NCI-H128 (cell line): ENCODE results near the gene EPPIN.
"Not testable (repeated sequence)": the region's sequence is repeated elsewhere in the genome, so short reads cannot be mapped to it uniquely, and the experiment has no call there.

Experiments
- DNase-seq: peaks from one replicate; lab custom pipeline; 2025; ENCODE audit not compliant: unreplicated experiment; lab: John Stamatoyannopoulos, UW

The EPPIN gene

DNA sequence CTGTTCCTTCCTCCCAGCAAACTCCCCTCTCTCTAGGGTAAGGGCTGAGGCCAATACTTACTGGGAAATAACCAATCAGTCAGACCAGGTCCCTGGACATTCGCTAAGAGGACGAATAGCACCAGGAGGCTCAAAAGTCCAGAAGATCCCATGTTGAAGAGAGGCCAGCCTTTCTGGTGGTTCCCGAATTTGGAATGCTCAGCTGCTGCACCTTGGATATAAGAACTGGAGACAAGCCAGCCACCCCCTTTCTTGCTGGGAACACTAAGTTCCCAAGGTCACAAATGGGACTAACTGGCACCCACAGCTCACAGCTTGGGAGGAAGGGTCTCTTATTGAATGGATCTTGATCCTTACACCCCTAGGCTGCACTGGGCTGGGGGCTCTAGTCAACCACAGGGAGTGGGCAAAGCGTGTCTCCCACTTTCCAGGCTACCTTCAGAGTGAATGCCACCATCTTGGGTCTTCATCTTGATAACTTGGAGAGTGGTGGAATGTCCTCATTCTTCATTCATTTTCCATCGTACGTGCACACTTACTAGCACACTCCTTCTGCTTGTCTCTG lies at the start of gene EPPIN:
TSS of gene EPPIN (minus strand) at position 196 of the 565 bp plus-strand sequence. CDS start at position 152, 44 bp downstream.
- DNase-seq, result no peak

GRCh38 chr20:45595235-45595634 lies 48.0 kb upstream of the EPPIN start:
- no peak for DNase-seq

- DNase-seq, result no peak
Measured at GRCh38 chr20:45593498-45593897, 46.3 kb upstream of the EPPIN start.

- DNase-seq, result no peak
Measured at GRCh38 chr20:45592574-45593189, 45.5 kb upstream of the EPPIN start.

DNA sequence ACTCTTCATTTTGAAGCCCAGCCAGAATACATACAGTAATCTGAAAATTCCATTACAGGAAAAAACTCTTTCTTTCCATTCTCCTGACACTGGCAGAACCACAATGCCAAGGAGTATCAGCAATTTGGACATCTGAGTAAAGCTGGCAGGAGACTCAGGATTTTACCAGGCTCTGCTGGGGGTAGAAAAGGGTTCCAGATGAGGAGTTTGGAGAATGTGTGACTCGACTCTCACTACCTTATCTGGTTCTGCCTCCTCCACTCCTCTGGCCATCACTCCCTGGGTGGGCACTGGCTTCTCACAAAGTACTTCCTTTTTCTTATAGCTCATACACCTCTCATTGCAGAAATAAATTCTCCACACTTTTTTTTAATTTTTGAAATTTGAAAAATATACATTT lies 42.5 kb upstream of the EPPIN start:
- DNase-seq, result no peak

- DNase-seq, result no peak
Measured at GRCh38 chr20:45588800-45589199, 41.6 kb upstream of the EPPIN start.

- not testable (repeated sequence) for DNase-seq
Measured at GRCh38 chr20:45585986-45586385, 38.8 kb upstream of the EPPIN start.

- DNase-seq, result not testable (repeated sequence)
Measured at GRCh38 chr20:45584294-45584693, 37.1 kb upstream of the EPPIN start.

DNA sequence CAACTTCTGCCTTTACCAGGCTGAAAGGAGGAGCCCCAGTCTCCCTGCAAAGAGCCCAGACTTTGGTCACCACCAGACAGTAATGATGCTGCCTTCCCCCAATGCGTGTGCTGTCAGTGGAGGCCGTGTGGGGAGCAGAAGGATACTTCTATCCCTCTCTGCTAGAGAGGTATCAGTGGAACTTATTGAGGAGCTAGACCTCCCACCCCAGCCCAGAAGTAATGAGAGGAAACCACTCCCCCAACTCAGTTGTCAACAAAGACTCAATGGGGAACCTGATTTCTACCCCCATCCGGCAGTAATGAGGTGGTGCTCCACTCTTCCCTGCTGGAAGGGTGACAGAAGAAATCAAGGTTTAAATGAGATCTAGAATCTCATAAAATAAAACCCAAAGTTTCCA lies 36.3 kb upstream of the EPPIN start:
- DNase-seq, result no peak

- no peak for DNase-seq
Measured at GRCh38 chr20:45581702-45582101, 34.5 kb upstream of the EPPIN start.

DNA sequence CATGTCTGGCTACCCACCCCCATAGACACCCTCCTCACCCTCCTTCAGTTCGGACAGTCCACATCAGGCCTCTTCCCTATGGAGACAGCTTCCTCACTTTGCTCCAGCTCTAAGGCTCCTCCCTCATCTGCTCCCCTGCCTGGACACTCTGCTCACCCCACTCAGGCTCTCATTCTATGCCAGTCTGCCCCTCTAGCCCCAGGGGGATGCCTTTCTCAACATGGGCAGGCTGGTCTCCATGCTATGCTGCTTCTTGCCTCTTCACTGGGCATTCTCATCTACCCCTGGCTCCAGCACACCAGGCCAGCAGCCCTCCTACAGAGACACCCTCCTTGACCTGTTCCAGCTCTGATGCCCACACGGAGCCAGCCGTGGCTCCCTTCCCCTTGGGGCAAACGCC lies 32.0 kb upstream of the EPPIN start, which contains the start of gene WFDC8:
TSS of gene WFDC8 (minus strand) at position 101 of the 400 bp plus-strand sequence. CDS start at position 64, 37 bp downstream.
- DNase-seq, result no peak

DNA sequence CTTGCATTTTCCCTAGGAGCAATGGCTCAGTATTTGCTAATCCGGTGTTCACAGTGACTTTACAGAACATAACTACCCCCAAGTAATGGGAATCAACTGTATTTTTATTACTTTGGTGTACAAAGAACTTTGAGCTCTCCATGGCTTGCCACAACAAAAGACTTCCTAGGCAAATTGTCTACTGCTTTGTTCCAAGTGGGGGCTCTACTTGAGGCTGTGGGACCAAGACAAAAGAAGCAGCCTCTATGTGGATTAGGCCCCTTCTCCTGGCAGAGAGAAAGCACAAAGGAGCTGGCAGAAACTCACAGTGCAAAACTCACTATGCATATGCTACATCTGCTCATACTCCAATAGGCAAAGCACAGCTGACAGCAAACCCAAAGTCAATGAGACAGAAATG lies 31.0 kb upstream of the EPPIN start:
- no peak for DNase-seq

GRCh38 chr20:45576995-45577394 lies 29.8 kb upstream of the EPPIN start:
- no peak for DNase-seq

- no peak for DNase-seq
Measured at GRCh38 chr20:45575931-45576330, 28.7 kb upstream of the EPPIN start.

DNA sequence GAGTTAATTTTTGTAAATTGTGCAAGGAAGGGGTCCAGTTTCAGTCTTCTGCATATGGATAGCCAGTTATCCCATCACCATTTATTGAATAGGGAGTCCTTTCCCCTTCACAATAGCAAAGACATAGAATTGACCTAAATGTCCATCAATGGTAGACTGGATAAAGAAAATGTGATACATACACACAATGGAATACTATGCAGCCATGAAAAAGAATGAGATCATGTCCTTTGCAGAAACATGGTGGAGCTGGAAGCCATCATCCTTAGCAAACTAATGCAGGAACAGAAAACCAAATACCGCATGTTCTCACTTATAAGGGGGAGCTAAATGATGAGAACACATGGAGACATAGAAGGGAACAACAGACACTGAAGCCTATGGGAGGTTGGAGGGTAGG lies 22.4 kb upstream of the EPPIN start:
- DNase-seq, result not testable (repeated sequence)

GRCh38 chr20:45564760-45565276 lies 17.6 kb upstream of the EPPIN start:
- no peak for DNase-seq

DNA sequence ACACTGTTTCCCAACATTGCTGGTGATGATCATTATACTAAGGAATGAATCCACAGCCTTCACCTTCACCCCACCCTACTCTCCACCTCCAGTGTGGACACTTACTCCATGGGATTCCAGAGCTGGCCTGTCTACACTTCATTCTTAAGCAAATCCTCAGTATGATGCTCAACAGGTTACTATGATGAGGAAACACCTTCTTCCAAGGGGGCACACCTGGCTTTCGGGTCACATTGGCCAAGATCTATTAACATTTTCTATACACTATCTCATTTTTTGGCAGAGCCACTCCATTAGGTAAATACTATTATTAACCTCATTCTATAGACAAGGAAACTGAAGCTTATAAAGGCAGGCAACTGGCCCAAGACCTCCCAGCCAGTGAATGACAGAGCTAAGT lies 8.0 kb upstream of the EPPIN start:
- no peak for DNase-seq

- DNase-seq, result no peak
Measured at GRCh38 chr20:45552456-45552855, 5.3 kb upstream of the EPPIN start.

- no peak for DNase-seq
Measured at GRCh38 chr20:45550765-45551164, 3.6 kb upstream of the EPPIN start.

GRCh38 chr20:45548410-45548809 lies 1.2 kb upstream of the EPPIN start:
- DNase-seq, result no peak

DNA sequence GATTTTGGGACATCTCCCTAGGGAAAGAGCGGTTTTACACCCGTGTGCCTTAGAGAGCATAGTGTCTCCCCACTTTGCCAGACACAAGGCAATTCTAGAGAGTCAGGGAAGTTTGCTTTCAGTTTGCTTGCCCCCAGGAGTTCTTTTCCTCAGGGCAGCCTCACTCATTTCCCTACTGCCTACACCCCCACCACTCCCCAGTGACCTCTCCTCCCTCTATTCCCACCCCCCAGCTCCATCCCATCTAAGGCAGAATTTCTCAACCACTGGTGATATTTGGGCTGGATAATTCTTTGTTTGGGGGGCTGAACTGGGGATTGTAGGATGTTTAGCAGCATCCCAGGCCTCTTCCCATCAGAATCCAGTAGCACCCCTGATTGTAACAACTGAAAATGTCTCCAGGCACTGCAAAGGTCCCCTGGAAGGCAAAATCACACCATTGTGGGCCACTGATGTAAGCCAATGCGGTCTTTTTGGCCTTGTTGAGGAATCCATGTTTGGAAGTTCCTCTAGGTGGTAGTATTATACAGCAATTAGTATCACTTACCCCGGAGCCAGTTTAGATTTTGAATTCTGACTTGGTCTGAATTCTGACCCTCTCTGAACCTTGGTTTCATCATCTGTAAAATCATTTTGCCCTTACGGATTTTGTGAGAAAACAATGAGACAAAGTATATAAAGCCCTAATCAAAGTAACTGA lies 1.3 kb downstream of the EPPIN start:
- no peak for DNase-seq

GRCh38 chr20:45545351-45545750 lies 1.9 kb downstream of the EPPIN start:
- no peak for DNase-seq
